WI38 (cell line): ENCODE measurements around the gene SLC6A17.

Experiments used
- H3K4me3 ChIP-seq: 2 replicates; pipeline ENCODE4 v1.5.1; 2011; ENCODE audit warnings: low read depth, mild to moderate bottlenecking, control low read depth, low read length
- TF ChIP-seq, protein P1 (sequence below): IDR thresholded peaks from 2 replicates; pipeline ENCODE4 v1.5.1; 2012; ENCODE audit warnings: low read depth, mild to moderate bottlenecking, control low read depth, low read length

SLC6A17 gene

GRCh38 chr1:110123224-110123623 is 27.1 kb upstream of the SLC6A17 start:
- TF ChIP-seq, protein P1, sequence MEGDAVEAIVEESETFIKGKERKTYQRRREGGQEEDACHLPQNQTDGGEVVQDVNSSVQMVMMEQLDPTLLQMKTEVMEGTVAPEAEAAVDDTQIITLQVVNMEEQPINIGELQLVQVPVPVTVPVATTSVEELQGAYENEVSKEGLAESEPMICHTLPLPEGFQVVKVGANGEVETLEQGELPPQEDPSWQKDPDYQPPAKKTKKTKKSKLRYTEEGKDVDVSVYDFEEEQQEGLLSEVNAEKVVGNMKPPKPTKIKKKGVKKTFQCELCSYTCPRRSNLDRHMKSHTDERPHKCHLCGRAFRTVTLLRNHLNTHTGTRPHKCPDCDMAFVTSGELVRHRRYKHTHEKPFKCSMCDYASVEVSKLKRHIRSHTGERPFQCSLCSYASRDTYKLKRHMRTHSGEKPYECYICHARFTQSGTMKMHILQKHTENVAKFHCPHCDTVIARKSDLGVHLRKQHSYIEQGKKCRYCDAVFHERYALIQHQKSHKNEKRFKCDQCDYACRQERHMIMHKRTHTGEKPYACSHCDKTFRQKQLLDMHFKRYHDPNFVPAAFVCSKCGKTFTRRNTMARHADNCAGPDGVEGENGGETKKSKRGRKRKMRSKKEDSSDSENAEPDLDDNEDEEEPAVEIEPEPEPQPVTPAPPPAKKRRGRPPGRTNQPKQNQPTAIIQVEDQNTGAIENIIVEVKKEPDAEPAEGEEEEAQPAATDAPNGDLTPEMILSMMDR: no peak
- no peak overlapping the region for H3K4me3 ChIP-seq

DNA sequence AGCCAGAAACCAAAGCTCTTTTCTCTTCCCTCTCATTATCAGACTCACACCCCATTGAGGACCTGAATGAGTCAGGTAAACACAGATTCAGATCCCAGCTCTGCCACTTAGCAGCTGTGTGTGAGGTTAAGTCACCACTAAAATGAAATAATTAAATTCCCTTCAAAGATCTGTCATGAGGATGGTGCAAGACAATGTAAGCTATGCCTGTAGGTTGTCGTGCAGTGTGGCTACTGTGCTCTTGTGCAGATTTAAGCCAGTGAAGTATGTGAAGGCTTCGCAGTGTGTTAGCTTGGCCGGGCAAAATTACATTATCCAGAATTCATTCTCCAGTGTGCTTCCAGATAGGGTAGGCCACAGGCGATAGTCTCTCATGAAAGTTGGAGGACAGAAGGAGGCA is 24.5 kb upstream of the SLC6A17 start:
- TF ChIP-seq, protein P1: no peak
- no peak overlapping the region for H3K4me3 ChIP-seq

- TF ChIP-seq, protein P1: no peak
- no peak overlapping the region for H3K4me3 ChIP-seq
Measured at GRCh38 chr1:110130113-110130591, 20.1 kb upstream of the SLC6A17 start.

- H3K4me3 ChIP-seq: no peak overlapping the region
- TF ChIP-seq, protein P1: no peak
Measured at GRCh38 chr1:110130989-110131388, 19.3 kb upstream of the SLC6A17 start.

DNA sequence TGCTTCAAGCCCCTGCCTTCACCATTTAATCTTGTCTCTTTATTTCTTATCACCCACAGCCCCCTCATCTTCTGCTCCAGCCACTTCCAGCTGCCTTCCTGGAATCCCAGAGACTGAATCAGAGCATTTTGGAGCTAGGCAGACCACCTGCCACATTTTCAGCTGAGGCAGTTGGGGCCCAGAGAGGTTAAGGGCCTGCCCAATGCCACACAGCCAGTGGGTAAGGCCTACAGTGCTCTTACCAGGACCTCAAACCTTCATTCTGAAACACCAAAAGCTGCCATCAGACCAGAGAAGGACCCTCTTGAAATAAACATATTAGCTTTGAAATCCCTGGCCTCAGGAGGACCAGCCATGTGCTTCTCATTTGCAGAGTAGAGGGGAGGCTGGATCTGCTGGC is 17.6 kb upstream of the SLC6A17 start:
- TF ChIP-seq, protein P1: no peak
- H3K4me3 ChIP-seq: no peak overlapping the region

- TF ChIP-seq, protein P1: no peak
Measured at GRCh38 chr1:110133436-110133835, 16.9 kb upstream of the SLC6A17 start.

DNA sequence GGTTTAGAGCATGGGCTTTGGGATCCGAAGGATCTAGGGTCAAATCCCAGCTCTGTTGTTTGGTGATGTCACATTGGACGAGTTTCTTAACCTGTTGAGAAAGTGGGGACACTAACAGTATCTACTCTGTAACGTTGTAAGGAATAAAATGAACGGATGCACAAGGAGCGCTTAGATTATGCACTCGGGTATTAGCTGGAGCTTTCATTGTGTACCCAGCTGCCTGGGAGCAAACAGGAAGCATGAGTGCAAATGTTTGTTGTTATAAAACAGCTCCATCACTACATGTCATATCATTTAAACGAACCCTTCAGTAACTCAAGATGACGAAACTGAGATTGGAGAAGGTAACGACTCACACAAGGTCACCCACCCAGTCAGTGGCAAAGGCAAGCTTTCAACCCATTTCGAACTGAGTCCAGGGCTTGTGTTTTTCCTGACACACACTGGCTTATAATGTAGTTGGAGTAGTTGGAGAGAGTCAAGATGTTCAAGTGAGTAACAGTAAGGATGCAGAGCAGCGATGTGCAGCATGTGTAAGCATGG is 16.2 kb upstream of the SLC6A17 start:
- TF ChIP-seq, protein P1: no peak
- H3K4me3 ChIP-seq: no peak overlapping the region

More at GRCh38 chr1:110133436-110133835, 16.9 kb upstream of the SLC6A17 start:
- no peak overlapping the region for H3K4me3 ChIP-seq
